GM21360 (cell line): ENCODE results near the gene MORN1.

ENCODE experiments used
- ATAC-seq: cut with Tn5 transposase; IDR thresholded peaks from one replicate; pipeline ENCODE4 v1.9.1; 2021; ENCODE audit warnings: mild to moderate bottlenecking, moderate library complexity; ENCODE audit not compliant: unreplicated experiment

MORN1 gene

DNA sequence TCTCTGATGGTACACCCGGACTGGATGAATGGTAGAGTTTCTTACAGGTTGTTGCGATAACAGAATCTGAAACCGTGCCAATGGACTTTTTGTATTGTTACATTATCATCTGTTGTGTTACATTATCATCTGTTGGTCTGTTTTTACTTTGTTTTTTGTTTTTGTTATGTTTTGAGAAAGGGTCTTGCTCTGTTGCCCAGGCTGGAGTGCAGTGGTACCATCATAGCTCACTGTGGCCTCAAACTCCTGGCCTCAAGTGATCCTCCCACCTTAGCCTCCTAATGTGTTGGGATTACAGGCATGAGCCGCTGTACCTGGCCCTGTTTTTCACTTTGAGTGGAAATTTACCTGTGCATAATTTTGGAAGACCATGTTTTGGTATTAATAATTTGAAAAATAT lies 31.2 kb upstream of the MORN1 start:
- no peak for ATAC-seq

DNA sequence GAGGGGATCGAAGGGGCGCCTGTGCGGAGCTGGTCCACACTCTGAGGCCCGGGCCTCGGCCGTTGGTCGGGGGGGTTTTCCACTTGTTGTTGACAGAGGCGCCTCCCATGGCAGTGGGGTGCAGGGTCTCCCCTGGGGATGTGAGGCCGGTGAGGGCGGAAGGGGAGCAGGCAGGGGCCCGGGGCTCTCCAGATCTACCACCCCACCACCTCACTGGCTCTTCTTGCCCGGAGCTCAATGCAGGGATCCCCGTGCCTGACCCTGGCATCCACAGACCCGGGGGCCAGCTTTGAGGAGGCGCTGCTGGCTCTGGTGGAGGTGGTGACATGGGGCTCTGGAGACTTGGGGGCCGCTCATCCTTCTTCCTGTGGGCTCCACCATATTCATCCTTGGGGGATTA lies 28.1 kb upstream of the MORN1 start:
- ATAC-seq: no peak

DNA sequence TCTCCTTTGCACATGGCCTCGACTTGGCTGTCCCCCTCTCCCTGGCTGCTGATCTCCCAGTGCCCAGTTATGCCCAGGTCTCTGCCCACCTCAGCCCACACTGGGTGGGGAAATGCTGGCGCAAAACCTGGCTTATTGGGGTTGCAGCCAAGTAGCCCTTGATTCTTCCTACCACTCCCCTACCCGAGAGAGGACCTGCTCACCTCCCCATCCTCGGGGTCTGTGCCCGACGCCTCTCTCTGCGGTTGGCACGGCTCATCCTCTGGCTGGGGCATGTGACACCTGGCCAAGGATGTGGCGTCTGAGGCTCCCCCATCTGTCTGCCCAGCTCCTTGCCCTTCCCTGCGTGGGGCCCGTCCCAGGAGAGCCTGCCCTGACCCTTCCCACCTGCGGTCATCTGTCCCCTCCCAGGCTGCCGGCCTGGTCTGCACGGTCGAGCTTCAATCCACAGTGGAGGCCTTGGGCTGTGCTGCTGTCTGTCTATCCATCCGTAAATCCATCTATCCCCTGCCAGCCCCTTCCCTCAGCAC lies 27.5 kb upstream of the MORN1 start:
- no peak for ATAC-seq

DNA sequence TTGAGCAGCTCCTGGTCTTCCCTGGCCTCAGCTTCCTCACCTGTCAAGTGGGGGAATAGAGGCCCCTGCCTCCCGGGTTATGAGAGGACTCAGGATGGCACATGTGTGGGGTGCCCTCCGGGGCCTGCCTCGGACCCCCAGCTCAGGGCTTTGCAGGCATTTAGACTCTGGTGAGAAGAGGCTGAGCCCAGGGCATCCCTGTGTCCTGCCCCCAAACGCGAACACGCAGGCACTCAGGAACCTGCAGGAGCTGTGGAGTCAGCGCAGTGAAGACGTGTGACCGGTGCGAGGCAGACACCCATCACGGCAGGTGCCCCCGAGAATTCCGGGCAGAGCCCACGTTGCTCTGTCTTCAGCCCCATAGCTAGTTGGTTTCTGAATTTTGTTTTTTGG lies 26.5 kb upstream of the MORN1 start:
- ATAC-seq: no peak

DNA sequence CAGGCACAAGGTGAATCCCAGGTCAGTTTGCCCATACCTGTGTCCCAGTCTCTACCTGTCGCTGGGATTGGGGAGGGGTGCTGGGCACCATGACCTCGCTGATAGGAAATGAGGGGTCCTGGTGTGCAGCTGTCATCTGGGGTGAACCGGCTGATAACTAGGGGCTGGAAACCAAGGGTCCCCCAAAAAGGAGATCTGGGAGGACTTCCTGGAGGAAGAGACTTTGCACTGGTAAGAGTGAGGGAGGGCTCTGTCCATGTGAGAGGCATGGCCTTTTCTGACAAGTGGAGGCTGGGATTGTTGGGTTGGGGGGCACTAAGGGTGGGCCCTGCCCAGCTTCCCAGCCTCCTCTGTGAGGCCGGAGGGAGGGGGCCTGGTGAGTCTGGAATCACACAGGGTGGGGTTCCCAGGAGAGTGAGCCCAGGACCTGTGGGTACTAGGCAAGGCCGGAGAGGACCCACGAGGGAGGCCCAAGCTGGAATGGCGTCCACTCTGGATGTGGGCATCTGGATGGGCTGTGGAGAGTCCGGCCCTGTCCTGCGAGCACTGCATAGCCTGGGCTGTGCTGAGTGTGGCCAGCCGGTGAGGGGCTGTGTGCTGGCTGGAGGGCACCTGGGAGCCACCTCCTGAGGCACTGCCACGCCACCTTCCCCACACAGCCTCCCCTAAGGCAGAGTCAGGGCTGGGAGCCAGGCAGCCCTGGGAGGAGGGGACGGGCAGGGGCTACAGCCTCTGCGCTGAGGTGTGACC lies 25.9 kb upstream of the MORN1 start:
- ATAC-seq: no peak

DNA sequence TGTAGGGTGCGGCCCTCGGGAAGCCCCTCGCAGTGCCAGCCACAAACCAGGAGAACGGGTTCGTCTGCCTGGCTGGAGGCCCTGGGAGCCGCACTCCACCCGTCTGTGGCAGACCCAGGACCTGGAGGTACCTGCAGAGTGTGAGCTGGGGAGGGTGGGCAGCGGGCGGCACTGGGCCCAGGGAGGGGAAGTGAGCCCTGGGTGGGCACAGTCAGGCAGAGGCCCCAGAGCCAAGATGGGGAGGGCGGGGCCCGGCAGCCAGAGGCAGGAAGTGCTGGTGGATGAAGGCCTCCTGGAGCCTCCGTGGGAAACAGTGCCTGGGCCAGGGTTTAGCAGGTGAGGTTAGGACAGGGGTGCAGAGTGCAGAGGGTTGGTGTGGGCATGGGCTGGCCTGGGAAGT lies 25.0 kb upstream of the MORN1 start:
- ATAC-seq: no peak

DNA sequence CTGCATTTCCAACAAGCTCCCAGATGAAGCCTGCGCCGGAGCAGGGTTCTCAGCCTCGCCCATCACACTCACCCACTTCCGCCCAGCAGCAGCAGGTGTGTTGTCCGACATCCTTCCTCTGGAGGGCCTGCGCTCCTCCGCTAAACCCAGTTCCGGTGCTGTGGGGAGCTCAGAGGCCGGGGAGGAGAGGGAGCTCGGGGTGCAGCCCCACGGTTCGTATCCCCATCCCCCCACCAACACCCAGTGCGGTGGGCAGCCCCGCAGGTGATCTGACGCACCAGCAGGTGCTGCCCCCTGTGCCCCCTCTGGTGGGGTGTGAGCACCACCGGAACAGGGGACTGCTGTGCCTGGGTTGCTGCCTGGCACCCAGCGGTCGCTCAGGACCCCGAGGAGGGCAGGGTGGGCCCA lies 24.5 kb upstream of the MORN1 start:
- ATAC-seq: no peak

DNA sequence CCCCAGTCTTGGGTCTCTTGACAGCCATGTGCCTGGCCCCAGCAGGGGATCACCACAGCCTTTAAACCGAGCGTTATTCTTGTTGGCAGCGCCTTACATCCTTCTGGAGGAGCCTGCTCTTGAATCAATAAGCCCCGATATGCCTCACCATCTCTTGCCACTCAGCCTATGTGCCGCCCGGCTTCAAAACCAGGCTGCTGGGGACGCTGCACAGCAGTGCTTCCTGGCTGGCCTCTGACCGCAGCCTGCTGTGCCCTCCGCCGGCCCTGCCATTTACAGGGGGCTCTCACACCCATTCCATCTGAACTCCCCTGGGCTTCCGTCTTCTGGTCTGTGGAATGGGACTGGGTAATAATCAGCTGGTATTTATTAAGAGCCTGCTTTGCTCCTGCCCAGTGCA lies 24.0 kb upstream of the MORN1 start:
- no peak for ATAC-seq

DNA sequence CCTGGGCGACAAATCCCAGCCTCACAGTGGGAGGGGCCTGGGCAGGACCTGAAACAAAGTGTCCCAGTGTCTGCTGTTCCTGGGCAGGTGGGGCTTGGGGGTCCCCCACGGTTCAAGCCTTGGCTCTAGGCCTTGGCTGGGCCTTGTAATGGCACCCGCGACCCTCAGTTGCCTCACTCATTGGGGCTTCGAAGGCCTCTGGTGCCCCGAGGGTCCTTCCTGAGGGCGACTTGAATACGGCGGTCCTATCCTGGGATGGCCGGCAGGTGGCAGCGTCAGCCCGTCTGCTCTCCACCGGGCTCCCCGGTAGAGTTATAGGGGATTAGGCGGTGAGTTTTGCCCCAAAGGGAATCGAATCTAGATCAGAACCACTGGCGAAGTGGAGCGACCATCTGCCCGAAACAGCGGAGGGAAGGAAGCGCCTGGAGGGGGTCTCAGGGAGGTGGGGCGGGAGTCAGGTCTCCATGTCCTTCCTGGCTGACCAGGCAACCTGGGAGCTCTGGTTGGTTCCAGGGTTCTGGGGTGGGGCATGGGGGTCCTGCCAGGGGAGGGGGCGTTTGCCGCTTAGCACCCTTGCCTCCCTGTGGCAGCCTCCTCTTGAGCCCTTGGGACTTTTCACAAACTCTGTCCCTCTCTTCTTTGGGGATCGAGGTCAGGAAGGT lies 23.1 kb upstream of the MORN1 start:
- no peak for ATAC-seq

DNA sequence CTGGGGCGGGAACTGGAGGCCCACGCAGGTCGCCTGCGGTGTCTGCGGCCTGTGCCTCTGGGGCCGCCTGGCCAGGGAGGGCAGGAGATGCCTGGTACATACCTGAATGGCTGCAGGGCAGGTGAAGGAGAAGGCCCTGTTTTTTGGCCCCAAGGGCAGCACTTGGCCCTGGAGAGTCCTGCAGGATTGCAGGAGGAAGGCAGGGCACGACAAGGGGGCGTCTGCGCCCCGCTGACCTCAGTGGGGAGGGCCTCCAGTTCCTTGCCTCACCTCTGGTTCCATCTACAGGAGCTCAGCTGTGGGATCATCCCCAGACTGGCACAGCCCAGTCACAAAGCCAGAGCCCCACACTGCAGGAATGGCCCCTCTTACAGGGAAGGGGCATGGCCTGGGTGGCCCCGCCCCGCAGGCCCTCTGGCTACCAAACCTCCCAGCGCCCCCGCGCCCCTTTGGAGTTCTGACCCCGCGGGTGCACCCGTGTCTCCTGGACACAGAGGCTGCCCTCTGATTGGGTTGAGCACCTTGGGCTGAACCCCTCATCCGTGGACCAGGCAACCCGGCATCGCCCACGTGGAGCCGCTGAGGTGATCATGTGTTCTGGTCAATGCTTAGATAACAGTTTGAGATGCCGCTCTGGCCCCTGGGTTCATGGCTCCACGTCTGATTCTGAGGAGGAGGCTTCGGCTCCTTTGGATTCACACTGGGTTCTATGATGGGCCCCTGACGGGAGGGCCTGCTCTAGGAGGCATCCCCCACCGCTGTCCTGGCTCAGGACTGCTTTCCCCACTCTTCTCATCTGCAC lies 22.3 kb upstream of the MORN1 start:
- ATAC-seq: no peak

DNA sequence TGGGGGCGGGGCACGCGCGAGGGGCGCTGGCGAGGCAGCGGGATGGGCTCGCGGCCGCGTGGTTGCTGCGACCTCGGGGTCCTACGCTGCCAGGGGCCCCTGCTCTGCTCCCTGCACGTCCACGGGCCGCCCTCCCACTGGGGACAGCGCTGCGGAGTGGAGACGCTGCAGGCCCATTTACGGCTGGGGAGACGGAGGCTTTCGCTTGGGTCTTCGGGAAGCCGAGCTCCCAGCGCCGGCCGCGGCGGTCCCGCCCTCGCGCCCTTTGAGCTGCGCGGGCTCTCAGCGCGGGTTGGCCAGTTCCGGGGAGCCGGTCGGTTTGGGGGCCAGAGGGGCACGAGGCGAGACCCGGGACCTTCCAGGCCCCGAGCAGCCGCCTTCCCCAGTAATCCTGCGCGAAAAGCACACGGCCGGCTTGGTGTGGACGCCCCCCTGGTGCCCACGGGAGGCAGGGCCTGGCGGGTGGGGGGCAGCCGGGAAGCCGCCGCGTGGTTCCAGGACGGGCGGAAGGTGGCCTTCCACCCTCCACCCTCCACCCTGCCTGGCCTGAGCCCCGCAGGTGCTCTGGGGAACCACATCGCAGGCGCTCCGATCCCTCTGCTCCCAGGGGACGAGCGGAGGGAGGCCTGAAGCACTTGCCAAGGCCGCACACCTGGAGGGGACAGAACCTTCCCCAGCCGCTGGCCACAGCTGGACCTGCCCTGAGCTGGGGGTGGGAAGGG lies 21.6 kb upstream of the MORN1 start:
- peak; percentile 16 for ATAC-seq

DNA sequence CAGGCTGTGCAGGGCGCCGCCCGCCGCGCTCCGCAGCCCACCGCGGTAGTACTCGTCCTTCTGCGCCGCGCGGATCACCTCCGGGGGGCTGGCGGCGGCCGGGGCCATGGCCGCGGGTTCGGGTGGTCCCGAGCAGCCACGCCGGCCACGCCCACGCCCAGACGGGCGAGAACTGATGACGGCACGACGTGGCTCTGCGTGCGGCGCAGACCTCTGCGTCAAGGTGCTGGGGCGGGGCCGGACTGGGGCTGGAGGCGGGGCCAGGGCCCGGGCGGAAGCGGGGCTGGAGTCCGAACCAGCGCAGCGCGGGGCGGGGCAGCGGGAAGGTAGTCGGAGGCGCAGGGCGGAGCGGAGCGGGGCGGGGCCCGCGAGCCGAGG lies 21.0 kb upstream of the MORN1 start, which contains the start of gene PEX10:
Gene PEX10, minus strand, starts transcription at position 170 of the 378 bp plus-strand sequence. Its CDS starts 62 bp downstream, at position 108.
- ATAC-seq: peak; percentile 75

DNA sequence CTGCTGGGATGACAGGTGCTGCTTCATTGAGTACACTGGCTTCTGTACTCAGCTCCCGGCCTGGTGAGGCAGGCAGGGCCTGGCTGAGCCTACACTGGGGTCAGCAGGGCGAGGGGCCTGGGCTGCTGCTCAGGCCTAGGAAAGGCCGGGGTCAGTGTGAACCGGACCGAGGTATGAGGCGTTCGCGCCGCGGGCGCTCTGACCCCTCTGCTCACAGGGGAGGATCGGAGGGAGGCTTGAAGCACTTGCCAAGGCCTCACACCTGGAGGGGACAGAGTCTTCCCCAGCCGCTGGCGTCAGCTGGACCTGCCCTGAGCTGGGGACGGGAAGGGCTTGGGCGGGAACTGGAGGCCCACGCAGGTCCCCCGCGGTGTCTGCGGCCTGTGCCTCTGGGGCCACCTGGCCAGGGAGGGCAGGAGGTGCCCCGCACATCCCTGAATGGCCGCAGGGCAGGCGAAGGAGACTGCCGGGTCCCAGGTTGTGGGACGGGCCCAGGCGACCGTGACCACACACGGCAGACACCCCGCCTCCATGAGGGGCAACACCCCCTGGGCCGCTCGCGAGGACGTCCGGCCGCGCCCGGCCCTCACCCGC lies 20.5 kb upstream of the MORN1 start:
- ATAC-seq: peak; percentile 17

DNA sequence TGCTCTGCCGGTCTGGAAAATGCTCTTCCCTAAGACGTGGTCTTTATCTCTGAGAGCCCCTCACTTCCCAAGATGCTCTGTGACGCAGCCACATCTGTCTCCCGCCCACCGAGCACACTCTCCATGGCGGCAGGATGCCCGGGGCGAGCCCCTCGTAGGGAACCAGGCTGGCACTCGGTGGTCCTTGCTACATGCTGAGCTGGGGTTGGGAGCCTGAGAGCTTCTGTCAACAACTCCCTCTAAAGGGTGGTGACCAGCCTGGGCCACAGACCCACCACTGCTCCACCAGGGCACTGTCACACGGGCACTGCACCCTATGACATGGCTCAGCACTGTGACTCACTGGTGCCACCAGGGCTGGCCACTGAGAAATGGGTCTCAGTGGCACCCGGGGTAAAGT lies 18.4 kb upstream of the MORN1 start:
- ATAC-seq: no peak

DNA sequence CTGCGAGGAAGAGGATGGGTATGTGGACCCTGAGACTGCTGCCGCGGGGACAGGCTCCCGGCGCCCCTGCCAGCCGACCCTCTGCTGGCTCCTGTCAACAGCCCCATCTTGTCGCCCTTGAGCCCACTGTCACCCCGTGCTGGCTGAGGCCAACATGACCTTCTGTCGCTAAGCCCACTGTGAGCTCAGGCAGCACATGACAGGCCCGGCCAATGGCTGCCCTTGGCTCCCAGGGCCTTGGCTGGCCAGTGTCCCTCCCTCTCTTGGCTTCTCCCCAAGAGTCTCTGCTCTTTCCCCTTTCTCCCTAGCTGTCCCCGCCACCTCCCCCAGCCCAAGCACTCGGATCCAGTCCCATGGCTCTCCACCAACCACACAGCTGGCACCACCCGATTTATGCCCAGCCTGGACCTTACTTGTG lies 17.5 kb upstream of the MORN1 start:
- no peak for ATAC-seq

DNA sequence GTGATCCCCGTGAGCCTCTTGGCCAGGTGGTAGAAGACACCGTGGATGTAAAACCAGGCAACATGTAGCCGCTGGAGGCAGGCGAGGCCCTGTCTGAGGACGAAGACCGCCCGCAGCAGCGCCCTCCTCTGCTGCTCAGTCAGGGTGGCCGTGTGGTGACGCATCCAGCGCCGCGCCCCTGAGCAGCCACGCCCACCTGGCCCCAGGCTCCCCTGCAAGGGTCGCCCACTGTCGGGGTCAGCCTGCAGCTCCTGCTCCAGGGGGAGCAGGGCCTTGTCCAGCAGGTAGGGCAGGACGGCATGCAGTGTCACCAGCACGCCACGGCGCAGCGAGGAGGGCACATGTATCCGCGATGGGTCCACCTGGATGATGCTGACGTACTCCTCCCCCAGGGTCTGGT lies 17.1 kb upstream of the MORN1 start:
- no peak for ATAC-seq

DNA sequence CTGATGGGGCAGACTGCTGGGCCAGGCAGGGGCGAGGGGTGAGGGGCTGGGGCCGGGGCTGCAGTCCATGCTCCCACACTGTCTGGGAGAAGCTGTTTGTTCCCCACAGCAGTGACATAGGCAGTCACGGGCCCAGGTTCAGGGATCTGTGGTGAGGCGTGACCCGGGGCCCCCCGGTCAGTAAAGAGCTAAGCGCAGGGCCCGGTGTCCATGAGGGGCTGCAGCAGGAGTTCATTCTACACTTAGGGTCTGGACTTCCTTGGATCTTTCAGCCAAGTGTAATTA lies 16.6 kb upstream of the MORN1 start:
- no peak for ATAC-seq

DNA sequence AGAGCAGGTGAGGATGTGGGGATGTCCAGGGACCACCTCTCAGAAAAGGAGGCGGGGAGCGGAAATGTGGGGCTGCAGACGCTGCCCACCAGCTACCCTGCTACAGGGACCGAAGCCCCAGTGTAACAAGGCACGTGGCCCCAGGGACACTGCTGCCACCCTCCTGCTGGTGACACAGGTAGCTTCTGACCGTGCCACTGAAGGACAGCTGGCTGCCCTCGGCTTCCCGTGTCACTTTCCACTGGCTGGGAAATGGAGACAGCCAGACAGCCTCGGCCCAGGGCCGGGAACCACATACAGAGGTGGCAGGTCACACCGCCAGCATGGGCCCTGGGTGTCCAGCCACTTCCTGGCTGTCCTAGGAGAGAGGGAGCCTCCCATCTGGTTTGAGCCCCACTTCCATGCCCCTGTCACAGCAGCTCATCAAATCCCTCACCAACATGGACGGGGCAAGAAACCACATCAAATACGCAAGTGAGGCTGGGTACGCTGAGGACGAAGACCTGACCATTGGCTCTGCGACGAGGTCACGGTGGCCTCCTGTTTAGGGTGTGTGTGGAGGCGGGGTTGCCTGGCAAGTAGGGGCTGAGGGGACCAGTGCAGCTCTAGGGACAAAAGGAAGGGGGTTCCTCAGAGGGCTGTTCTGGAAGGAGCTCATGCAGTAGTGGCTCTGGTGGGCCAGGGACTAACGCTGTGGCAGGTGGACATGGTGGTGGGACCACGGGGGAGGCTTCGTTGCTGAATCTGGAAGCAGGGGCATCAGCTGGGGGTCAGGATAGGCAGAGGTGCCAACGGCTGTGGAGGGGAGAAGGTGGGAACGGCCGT lies 16.0 kb upstream of the MORN1 start:
- no peak for ATAC-seq

DNA sequence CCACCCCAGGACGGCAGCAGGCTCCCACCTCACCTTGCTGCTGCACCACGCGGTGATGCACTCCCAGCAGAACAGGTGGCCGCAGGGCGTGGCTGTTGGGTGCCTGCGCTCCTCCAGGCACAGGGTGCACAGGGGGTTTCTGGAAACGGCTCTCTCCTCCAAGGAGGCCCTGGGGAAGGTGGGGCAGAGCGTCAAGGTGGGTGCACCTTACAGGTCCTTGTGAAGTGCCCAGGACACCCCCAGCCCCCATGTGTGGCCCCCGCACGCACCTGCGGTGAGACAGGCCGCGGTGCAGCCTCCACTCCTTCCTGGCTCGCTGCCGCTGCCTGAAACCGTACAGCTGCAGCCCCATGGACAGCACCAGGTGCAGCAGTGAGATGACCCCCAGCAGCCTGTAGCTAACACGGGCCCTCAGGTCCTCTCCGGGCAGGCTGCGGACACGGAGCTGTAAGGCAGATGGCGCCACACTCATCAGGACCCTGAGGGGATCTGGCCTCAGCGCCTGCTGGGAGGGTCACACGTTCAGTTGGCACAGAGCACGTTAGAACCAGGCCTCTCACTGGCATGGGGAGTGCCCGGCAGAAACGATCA lies 15.2 kb upstream of the MORN1 start:
- no peak for ATAC-seq
